MM.1S (cell line): ENCODE measurements around the gene DSCAM.

ENCODE experiments used
- CTCF ChIP-seq: fragments of 300-600 bp; sonication (generic); IDR thresholded peaks from 2 replicates; pipeline ENCODE4 v1.5.1; 2016; ENCODE audit warnings: antibody characterized with exemption, low read length, mixed read lengths
- EZH2 ChIP-seq: fragments of 300-600 bp; sonication (generic); optimal IDR thresholded peaks from 2 replicates; pipeline ENCODE3; 2017; ENCODE audit warnings: low read depth, mild to moderate bottlenecking, antibody characterized with exemption, low read length, mixed read lengths
- EZH2phosphoT487 ChIP-seq: fragments of 300-600 bp; sonication (generic); IDR thresholded peaks from 2 replicates; pipeline ENCODE4 v1.6.1; 2018; ENCODE audit warnings: antibody characterized with exemption, low read length

- TF ChIP-seq CTCF (no peak), EZH2 (no peak), EZH2phosphoT487 (no peak)
Observed at GRCh38 chr21:40675017-40675416, 171.9 kb downstream of the DSCAM start.
